ENCODE results near the gene NCBP1.

GRCh38 chr9:97615439-97616072 lies 18.1 kb upstream of the NCBP1 start:
- TF ChIP-seq CTCF (IDR thresholded peaks at IDR 0.05) (peak; percentile 71 to 90 (median 84)), POLR2A (IDR thresholded peaks at IDR 0.05) (no peak)
